ENCODE results near the gene LMOD2.

LMOD2 gene

GRCh38 chr7:123677061-123677715, 21.5 kb downstream of the LMOD2 start:
- DNase-seq (ENCODE audit: low read depth) = no peak
- no peak for TF ChIP-seq CTCF (IDR thresholded peaks at IDR 0.05; ENCODE audit: low read depth, low read length, missing control alignments)
- no peak overlapping the region for H3K4me3 ChIP-seq (ENCODE audit: low read depth, low read length)

- no peak for TF ChIP-seq CTCF (IDR thresholded peaks at IDR 0.05; ENCODE audit: low read depth, low read length, missing control alignments)
- H3K4me3 ChIP-seq (ENCODE audit: low read depth, low read length) = no peak overlapping the region
- no peak for DNase-seq (ENCODE audit: low read depth)
Measured at GRCh38 chr7:123679614-123680013, 23.9 kb downstream of the LMOD2 start.

- TF ChIP-seq CTCF (IDR thresholded peaks at IDR 0.05; ENCODE audit: low read depth, low read length, missing control alignments) = no peak
- no peak overlapping the region for H3K4me3 ChIP-seq (ENCODE audit: low read depth, low read length)
- no peak for DNase-seq (ENCODE audit: low read depth)
Measured at GRCh38 chr7:123680580-123680979, 24.9 kb downstream of the LMOD2 start.

GRCh38 chr7:123681561-123681960, 25.9 kb downstream of the LMOD2 start:
- H3K4me3 ChIP-seq (ENCODE audit: low read depth, low read length) = no peak overlapping the region
- no peak for TF ChIP-seq CTCF (IDR thresholded peaks at IDR 0.05; ENCODE audit: low read depth, low read length, missing control alignments)
- no peak for DNase-seq (ENCODE audit: low read depth)

GRCh38 chr7:123682690-123683089, 27.0 kb downstream of the LMOD2 start:
- H3K4me3 ChIP-seq (ENCODE audit: low read depth, low read length) = no peak overlapping the region
- DNase-seq (ENCODE audit: low read depth) = peak; percentile 2
- peak; percentile 39 for TF ChIP-seq CTCF (IDR thresholded peaks at IDR 0.05; ENCODE audit: low read depth, low read length, missing control alignments)

GRCh38 chr7:123687161-123687560, 31.5 kb downstream of the LMOD2 start:
- TF ChIP-seq CTCF (IDR thresholded peaks at IDR 0.05; ENCODE audit: low read depth, low read length, missing control alignments) = no peak
- DNase-seq (ENCODE audit: low read depth) = no peak
- no peak overlapping the region for H3K4me3 ChIP-seq (ENCODE audit: low read depth, low read length)

- TF ChIP-seq CTCF (IDR thresholded peaks at IDR 0.05; ENCODE audit: low read depth, low read length, missing control alignments) = no peak
- no peak for DNase-seq (ENCODE audit: low read depth)
Measured at GRCh38 chr7:123687727-123688126, 32.1 kb downstream of the LMOD2 start.

More at GRCh38 chr7:123687727-123688126, 32.1 kb downstream of the LMOD2 start:
- no peak overlapping the region for H3K4me3 ChIP-seq (ENCODE audit: low read depth, low read length)
